ENCODE data around the gene KCNK18. TPM values are rescaled to one million over a fixed set of nuclear protein-coding genes. Genes with fewer than 3 reads are reported as not detected.

Gene KCNK18
- total and polyA plus RNA-seq, 10 of the 15 experiments (the other 5 are each of a cell fraction or from before 2014, with no cell fraction given): not detected

- ATAC-seq: no peak
- WGBS (ENCODE audit: insufficient coverage, insufficient replicate concordance, low lambda C conversion rate, missing lambda C conversion rate): 7% methylated on average over 7 of the region's 7 CpGs
- no peaks in the 10 kb centered on the region for H3K79me2 ChIP-seq (ENCODE audit: control insufficient read depth, insufficient read depth, low read length)
- DNase-seq (ENCODE audit: low read depth, low spot score): no peak
- no peak for TF ChIP-seq ZNF687 (IDR thresholded peaks at IDR 0.05)
- no peak for TF ChIP-seq MXI1 (IDR thresholded peaks at IDR 0.05; ENCODE audit: low read depth, low read length)
- TF ChIP-seq SMARCA5 (IDR thresholded peaks at IDR 0.05): no peak
- no peak for TF ChIP-seq SREBF1 (IDR thresholded peaks at IDR 0.05; ENCODE audit: low read length)
- ChIA-PET RAD21 (ENCODE audit: unreplicated experiment) (no interaction called here), POLR2A (no interaction called here), SMC1A (ENCODE audit: uncharacterized antibody, unreplicated experiment) (no interaction called here), CTCF (interaction anchor here (1.1 to 3.1 kb wide), 2 partner anchors 69 to 83 kb away, joined by 3 to 23 read pairs; no protein-coding TSS in a partner anchor)
- no peak overlapping the region for H3K27ac ChIP-seq (ENCODE audit: control insufficient read depth, insufficient read depth)
- no peaks in the 10 kb centered on the region for H3K36me3 ChIP-seq (ENCODE audit: control insufficient read depth in 2 of 2, insufficient read depth in 2 of 2, low read length in 1 of 2)
- no peak overlapping the region for H3K4me2 ChIP-seq (ENCODE audit: control insufficient read depth, insufficient read depth)
- no peaks in the 10 kb centered on the region for H3K9me3 ChIP-seq (replicated peaks; ENCODE audit: control insufficient read depth, insufficient read depth, low read length)
- H2AFZ ChIP-seq (ENCODE audit: control insufficient read depth, low read depth, low read length): no peak overlapping the region
- H4K20me1 ChIP-seq (ENCODE audit: control insufficient read depth, insufficient read depth): no peaks in the 10 kb centered on the region
- FAIRE-seq: no peak
- no peaks in the 10 kb centered on the region for H3K4me1 ChIP-seq (ENCODE audit: control insufficient read depth, insufficient read depth, low read length)
- no peaks in the 10 kb centered on the region; a peak in 3 of 4 replicates for H3K27me3 ChIP-seq (replicated peaks in 1 of 2; ENCODE audit: control insufficient read depth in 2 of 2, insufficient read depth in 2 of 2, low read length in 1 of 2)
- no TSS peak for BruUV-seq (replicated peaks)
- H3K9ac ChIP-seq (ENCODE audit: control insufficient read depth, insufficient read depth, low read length): no peak overlapping the region
- in situ Hi-C loops (cut with MboI): no loop called here
- intact Hi-C loops (cut with micrococcal nuclease; ENCODE audit: unreplicated experiment): no loop called here
- no peak overlapping the region for H3K4me3 ChIP-seq
These were observed 53.1 kb downstream of the KCNK18 start for GRCh38 chr10:117250411-117250810.

GRCh38 chr10:117253908-117254307 is 56.6 kb downstream of the KCNK18 start:
- WGBS (ENCODE audit: insufficient coverage, insufficient replicate concordance, low lambda C conversion rate, missing lambda C conversion rate): 6% methylated on average over 9 of the region's 9 CpGs
- Histone ChIP-seq H4K20me1 (ENCODE audit: control insufficient read depth, insufficient read depth) (no peaks in the 10 kb centered on the region), H2AFZ (ENCODE audit: control insufficient read depth, low read depth, low read length) (no peak overlapping the region), H3K79me2 (ENCODE audit: control insufficient read depth, insufficient read depth, low read length) (no peaks in the 10 kb centered on the region), H3K9me3 (replicated peaks; ENCODE audit: control insufficient read depth, insufficient read depth, low read length) (no peaks in the 10 kb centered on the region), H3K4me3 (no peak overlapping the region), H3K4me2 (ENCODE audit: control insufficient read depth, insufficient read depth) (no peak overlapping the region), H3K36me3 (ENCODE audit: control insufficient read depth in 2 of 2, insufficient read depth in 2 of 2, low read length in 1 of 2) (no peaks in the 10 kb centered on the region), H3K27ac (ENCODE audit: control insufficient read depth, insufficient read depth) (no peak overlapping the region), H3K4me1 (ENCODE audit: control insufficient read depth, insufficient read depth, low read length) (no peaks in the 10 kb centered on the region), H3K27me3 (replicated peaks in 1 of 2; ENCODE audit: control insufficient read depth in 2 of 2, insufficient read depth in 2 of 2, low read length in 1 of 2) (no peaks in the 10 kb centered on the region; a peak in 1 of 4 replicates), H3K9ac (ENCODE audit: control insufficient read depth, insufficient read depth, low read length) (no peak overlapping the region)
- in situ Hi-C loops (cut with MboI) (no loop called here), intact Hi-C loops (cut with micrococcal nuclease; ENCODE audit: unreplicated experiment) (no loop called here)
- RAD21 ChIA-PET (ENCODE audit: unreplicated experiment): no interaction called here
- FAIRE-seq: no peak
- no peak for ATAC-seq
- SMC1A ChIA-PET (ENCODE audit: uncharacterized antibody, unreplicated experiment): no interaction called here
- no peak for DNase-seq (ENCODE audit: low read depth, low spot score)
- CTCF ChIA-PET: no interaction called here
- no TSS peak for BruUV-seq (replicated peaks)
- POLR2A ChIA-PET: no interaction called here
- TF ChIP-seq MXI1 (IDR thresholded peaks at IDR 0.05; ENCODE audit: low read depth, low read length) (no peak), ATF3 (IDR thresholded peaks at IDR 0.05; ENCODE audit: borderline replicate concordance, extremely low read depth, low read depth, low read length) (no peak), JUNB (IDR thresholded peaks at IDR 0.05) (no peak), ZNF687 (IDR thresholded peaks at IDR 0.05) (no peak)

Data from GM12878 (cell line).